ENCODE results near the gene FBXO42. TPM values are rescaled to one million over a fixed set of nuclear protein-coding genes. Genes with fewer than 3 reads are reported as not detected.

The FBXO42 gene
- total RNA-seq, 1 donor from 2014 or later = 11.9 TPM

GRCh38 chr1:16275591-16275990, 76.7 kb downstream of the FBXO42 start:
- no peaks in the 10 kb centered on the region for H3K27me3 ChIP-seq (ENCODE audit: control insufficient read depth, insufficient read depth, low read length)
- no peak overlapping the region for H3K4me3 ChIP-seq (ENCODE audit: low read depth, low read length)
- TF ChIP-seq, protein P1, sequence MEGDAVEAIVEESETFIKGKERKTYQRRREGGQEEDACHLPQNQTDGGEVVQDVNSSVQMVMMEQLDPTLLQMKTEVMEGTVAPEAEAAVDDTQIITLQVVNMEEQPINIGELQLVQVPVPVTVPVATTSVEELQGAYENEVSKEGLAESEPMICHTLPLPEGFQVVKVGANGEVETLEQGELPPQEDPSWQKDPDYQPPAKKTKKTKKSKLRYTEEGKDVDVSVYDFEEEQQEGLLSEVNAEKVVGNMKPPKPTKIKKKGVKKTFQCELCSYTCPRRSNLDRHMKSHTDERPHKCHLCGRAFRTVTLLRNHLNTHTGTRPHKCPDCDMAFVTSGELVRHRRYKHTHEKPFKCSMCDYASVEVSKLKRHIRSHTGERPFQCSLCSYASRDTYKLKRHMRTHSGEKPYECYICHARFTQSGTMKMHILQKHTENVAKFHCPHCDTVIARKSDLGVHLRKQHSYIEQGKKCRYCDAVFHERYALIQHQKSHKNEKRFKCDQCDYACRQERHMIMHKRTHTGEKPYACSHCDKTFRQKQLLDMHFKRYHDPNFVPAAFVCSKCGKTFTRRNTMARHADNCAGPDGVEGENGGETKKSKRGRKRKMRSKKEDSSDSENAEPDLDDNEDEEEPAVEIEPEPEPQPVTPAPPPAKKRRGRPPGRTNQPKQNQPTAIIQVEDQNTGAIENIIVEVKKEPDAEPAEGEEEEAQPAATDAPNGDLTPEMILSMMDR (IDR thresholded peaks at IDR 0.05; ENCODE audit: insufficient read depth, low read length, poor library complexity, severe bottlenecking) = no peak
- H3K36me3 ChIP-seq (ENCODE audit: control insufficient read depth, insufficient read depth, low read length) = no peaks in the 10 kb centered on the region
- no peak for DNase-seq (ENCODE audit: low read depth)

DNA sequence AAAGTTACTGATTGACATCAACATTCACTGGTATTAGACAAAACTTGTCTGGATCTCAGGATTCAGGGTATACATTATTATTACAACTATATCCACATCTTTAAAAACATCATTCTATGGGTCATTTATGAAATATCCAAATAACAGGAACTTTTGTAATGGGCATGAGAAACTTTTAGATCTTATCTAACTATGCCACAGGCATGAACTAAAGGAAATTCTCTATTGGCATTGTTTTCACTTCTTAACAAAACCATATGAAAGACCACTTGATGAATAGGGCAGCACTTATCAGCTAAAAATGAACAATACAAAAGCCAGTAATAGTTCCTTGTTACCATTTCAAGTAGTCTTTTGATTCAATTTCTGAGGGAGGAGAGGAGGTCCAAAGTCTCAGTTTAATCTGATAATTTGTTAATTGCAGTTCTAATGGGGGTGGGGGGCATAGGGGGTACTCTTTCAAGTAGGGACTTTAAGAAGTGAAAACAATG, 84.5 kb downstream of the FBXO42 start:
- H3K27me3 ChIP-seq (ENCODE audit: control insufficient read depth, insufficient read depth, low read length) = no peaks in the 10 kb centered on the region
- DNase-seq (ENCODE audit: low read depth) = no peak

GRCh38 chr1:16266411-16267118, 85.7 kb downstream of the FBXO42 start:
- no peaks in the 10 kb centered on the region for H3K36me3 ChIP-seq (ENCODE audit: control insufficient read depth, insufficient read depth, low read length)
- TF ChIP-seq, protein P1 (IDR thresholded peaks at IDR 0.05; ENCODE audit: insufficient read depth, low read length, poor library complexity, severe bottlenecking) = no peak
- H3K27me3 ChIP-seq (ENCODE audit: control insufficient read depth, insufficient read depth, low read length) = no peaks in the 10 kb centered on the region
- no peak for DNase-seq (ENCODE audit: low read depth)
- H3K4me3 ChIP-seq (ENCODE audit: low read depth, low read length) = no peak overlapping the region

More for the DNA sequence above, 84.5 kb downstream of the FBXO42 start:
- Histone ChIP-seq H3K4me3 (ENCODE audit: low read depth, low read length) (no peak overlapping the region), H3K36me3 (ENCODE audit: control insufficient read depth, insufficient read depth, low read length) (no peaks in the 10 kb centered on the region)
- TF ChIP-seq, protein P1 (IDR thresholded peaks at IDR 0.05; ENCODE audit: insufficient read depth, low read length, poor library complexity, severe bottlenecking) = no peak

- Histone ChIP-seq H3K27me3 (ENCODE audit: control insufficient read depth, insufficient read depth, low read length) (no peaks in the 10 kb centered on the region), H3K36me3 (ENCODE audit: control insufficient read depth, insufficient read depth, low read length) (no peaks in the 10 kb centered on the region), H3K4me3 (ENCODE audit: low read depth, low read length) (no peak overlapping the region)
- DNase-seq (ENCODE audit: low read depth) = no peak
- TF ChIP-seq, protein P1 (IDR thresholded peaks at IDR 0.05; ENCODE audit: insufficient read depth, low read length, poor library complexity, severe bottlenecking) = no peak
Observed at GRCh38 chr1:16262067-16262466, 90.2 kb downstream of the FBXO42 start.

DNA sequence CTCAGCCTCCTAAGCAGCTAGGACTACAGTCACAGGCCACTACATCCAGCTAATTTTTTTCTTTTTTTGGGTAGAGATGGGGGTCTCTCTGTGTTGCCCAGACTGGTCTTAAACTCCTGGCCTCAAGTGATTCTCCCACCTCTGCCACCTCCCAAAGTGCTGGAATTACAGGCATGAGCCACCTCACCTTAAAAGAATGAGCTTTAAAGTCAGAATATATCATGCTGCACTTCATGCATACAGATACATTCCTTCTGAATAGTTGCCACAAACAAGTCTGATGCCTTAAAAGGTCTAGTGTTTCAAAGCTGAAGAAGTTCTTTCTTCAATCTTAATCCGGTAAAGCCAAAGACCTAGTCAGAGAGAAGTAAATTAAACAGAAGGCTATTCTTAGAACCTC, 91.5 kb downstream of the FBXO42 start:
- peak; percentile 32 for DNase-seq (ENCODE audit: low read depth)
- no peaks in the 10 kb centered on the region for H3K27me3 ChIP-seq (ENCODE audit: control insufficient read depth, insufficient read depth, low read length)
- H3K4me3 ChIP-seq (ENCODE audit: low read depth, low read length) = no peak overlapping the region
- TF ChIP-seq, protein P1 (IDR thresholded peaks at IDR 0.05; ENCODE audit: insufficient read depth, low read length, poor library complexity, severe bottlenecking) = no peak
- H3K36me3 ChIP-seq (ENCODE audit: control insufficient read depth, insufficient read depth, low read length) = no peaks in the 10 kb centered on the region

Measured in kidney epithelial cell (primary cell).